Measurements from ENCODE around the gene SLC9A3.

- TF ChIP-seq, protein P1, sequence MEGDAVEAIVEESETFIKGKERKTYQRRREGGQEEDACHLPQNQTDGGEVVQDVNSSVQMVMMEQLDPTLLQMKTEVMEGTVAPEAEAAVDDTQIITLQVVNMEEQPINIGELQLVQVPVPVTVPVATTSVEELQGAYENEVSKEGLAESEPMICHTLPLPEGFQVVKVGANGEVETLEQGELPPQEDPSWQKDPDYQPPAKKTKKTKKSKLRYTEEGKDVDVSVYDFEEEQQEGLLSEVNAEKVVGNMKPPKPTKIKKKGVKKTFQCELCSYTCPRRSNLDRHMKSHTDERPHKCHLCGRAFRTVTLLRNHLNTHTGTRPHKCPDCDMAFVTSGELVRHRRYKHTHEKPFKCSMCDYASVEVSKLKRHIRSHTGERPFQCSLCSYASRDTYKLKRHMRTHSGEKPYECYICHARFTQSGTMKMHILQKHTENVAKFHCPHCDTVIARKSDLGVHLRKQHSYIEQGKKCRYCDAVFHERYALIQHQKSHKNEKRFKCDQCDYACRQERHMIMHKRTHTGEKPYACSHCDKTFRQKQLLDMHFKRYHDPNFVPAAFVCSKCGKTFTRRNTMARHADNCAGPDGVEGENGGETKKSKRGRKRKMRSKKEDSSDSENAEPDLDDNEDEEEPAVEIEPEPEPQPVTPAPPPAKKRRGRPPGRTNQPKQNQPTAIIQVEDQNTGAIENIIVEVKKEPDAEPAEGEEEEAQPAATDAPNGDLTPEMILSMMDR (conservative IDR thresholded peaks at IDR 0.05) = no peak
- TF ChIP-seq ZFX (IDR thresholded peaks at IDR 0.05) = no peak
These were observed 7.6 kb upstream of the SLC9A3 start for GRCh38 chr5:531749-532315.

Measured in C4-2B (cell line).